Measurements from ENCODE around the gene NYAP2.

The NYAP2 gene

DNA sequence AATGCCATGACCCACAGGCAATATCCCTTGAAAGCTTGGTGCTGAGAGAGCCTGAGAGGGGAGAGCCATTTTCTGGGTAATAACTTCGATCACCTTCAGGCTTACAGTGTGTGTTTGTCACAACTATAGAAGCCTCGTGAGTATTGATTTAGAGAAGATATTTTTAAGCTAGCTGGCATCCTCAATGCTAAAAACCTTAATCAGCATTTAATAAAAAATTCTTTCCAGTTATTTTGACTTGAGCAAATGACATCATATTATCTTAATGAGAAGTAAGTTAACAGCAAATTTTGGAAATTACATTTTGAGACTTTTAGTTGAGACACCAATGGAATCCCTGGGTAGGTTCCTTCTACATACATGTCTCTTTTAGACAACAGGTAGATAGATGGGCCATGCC, 283.7 kb downstream of the NYAP2 start:
- intact Hi-C loops (cut with DNase I), result no loop called here
- DNase-seq, result no peak

DNA sequence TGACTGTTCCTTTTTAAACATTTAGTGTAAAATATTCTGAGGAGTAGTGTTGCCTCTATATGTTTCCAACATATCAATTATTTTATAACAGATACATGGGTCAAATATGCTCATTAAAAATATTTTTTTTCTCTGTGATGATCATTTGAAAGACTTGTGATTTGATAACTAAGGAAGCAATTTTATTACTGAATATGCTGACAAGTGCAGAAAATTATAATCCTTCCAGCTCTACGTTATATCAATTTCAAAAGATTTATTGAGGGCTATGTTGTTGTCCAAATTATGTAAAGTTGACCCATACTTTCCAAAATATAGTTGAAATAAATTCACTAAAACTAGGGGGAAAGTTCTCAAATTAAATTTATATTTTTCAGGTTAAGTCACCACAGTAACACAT, 290.6 kb downstream of the NYAP2 start:
- intact Hi-C loops (cut with DNase I), result no loop called here
- no peak for DNase-seq

DNA sequence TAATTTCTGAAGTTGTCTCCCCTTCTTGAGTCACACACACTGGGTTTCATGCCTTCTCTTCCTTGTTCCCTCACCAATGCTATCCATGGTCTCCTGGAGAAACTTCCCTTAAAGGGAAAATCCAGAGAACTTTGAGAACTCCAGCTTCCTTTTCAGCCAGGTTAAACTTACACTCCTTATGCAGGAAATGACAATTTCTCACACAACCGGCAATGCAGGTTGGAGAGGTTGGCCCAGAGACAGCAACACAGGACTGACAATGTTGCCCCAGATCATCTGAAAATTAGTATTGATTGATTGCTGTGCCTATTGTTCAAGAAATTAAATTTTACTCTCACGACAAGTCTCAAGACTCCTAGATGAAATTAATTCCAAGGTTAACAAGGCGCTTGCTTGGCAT, 292.2 kb downstream of the NYAP2 start:
- intact Hi-C loops (cut with DNase I), result no loop called here
- no peak for DNase-seq

DNA sequence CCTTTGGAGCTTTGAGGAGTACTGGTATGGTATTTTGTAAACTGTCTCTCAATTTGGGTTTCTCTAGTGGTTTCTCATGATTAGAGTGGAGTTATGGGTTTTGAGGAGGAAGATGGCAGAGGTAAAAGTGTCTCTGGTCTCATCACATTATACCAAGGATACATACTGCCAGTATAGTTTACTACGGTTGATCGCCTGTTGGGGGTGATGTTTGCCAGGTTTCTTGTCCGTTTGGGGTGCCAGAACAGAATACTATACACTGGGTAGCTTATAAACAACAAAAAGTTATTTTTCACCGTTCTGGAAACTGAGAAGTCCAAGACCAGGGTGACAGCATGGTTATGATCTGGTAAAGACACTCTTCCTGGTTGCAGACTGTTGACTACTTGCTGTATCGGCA, 293.7 kb downstream of the NYAP2 start:
- DNase-seq, result no peak
- intact Hi-C loops (cut with DNase I), result no loop called here

- intact Hi-C loops (cut with DNase I), result no loop called here
Measured at GRCh38 chr2:225694664-225695063, 295.2 kb downstream of the NYAP2 start.

DNA sequence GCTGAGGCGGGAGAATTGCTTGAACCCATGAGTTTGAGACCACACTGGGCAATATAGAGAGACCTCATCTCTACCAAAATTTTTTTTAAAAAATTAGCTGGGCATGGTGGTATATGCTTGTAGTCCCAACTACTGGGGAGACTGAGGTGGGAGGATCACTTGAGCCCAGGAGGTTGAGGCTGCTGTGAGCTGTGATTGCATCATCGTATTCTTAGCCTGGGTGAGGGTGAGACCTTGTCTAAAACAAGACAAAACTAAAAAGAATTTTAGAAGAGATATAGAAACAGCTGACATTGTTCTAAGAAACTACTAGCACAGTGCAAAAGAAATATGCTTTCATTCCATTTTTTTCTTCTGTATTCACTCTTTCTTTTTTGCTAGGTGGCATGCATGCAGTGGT, 298.4 kb downstream of the NYAP2 start:
- intact Hi-C loops (cut with DNase I), result no loop called here
- DNase-seq, result no peak

More at GRCh38 chr2:225694664-225695063, 295.2 kb downstream of the NYAP2 start:
- no peak for DNase-seq

All from posterior cingulate gyrus (tissue), 11 donors.